ENCODE data around the gene EPAS1.

DNA sequence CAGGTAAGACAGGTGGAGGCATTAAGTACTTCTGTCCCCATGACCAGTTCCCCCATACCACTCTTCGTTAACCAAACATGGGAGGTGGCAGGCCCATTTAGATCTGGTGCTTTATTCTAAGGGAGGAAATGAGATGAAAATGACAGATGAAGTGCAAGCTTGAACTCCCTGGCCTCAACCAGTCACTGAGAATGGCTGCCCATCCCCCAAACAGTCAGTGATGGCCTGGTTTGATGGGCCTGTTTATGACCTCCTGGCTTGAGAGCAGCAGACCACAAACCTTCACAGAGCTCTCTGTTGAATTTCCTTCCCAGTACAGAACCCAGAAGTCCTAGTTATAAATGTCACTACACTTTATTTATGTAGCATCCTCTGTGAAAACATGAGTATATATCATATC lies 31.1 kb downstream of the EPAS1 start:
- TF ChIP-seq, protein P1, sequence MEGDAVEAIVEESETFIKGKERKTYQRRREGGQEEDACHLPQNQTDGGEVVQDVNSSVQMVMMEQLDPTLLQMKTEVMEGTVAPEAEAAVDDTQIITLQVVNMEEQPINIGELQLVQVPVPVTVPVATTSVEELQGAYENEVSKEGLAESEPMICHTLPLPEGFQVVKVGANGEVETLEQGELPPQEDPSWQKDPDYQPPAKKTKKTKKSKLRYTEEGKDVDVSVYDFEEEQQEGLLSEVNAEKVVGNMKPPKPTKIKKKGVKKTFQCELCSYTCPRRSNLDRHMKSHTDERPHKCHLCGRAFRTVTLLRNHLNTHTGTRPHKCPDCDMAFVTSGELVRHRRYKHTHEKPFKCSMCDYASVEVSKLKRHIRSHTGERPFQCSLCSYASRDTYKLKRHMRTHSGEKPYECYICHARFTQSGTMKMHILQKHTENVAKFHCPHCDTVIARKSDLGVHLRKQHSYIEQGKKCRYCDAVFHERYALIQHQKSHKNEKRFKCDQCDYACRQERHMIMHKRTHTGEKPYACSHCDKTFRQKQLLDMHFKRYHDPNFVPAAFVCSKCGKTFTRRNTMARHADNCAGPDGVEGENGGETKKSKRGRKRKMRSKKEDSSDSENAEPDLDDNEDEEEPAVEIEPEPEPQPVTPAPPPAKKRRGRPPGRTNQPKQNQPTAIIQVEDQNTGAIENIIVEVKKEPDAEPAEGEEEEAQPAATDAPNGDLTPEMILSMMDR (IDR thresholded peaks at IDR 0.05) = no peak
- no peak for TF ChIP-seq POLR2A (IDR thresholded peaks at IDR 0.05)

Measured in testis (tissue), 2 donors.